ENCODE measurements around the gene DACH1. TPM values are rescaled to one million over a fixed set of nuclear protein-coding genes. Genes with fewer than 3 reads are reported as not detected.
A peak's percentile ranks its signal among the peaks of the same experiment; 100 is the strongest.
"Not testable (repeated sequence)": the region's sequence is repeated elsewhere in the genome, so short reads cannot be mapped to it uniquely, and the experiment has no call there.

DACH1 gene
- total RNA-seq, 1 donor from 2014 or later = 2.9 TPM

DNA sequence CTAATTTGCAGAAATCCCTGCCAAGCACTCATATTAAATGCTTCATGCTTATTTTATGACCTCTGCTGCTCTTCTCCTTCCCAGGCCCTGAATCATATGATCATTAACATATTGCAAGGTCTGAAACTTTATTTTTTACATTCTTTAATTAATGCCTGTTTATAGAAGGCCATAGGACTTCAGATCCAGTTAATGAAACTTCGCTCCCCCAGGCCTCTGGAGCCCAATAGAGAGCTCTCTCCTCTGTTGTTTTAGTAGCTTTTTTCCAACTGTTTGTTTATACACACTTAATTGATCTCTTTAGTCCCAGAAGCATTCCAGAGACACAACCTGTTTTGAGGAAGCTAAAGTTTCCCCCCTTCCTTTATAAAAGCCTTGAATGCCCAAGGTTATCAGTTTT is 68.3 kb downstream of the DACH1 start:
- intact Hi-C loops (cut with DNase I) = no loop called here
- ATAC-seq (ENCODE audit: poor library complexity) = no peak
- no peak for DNase-seq

GRCh38 chr13:71797517-71797916 is 69.5 kb downstream of the DACH1 start:
- intact Hi-C loops (cut with DNase I) = no loop called here
- DNase-seq (no peak), ATAC-seq (ENCODE audit: poor library complexity) (no peak)

DNA sequence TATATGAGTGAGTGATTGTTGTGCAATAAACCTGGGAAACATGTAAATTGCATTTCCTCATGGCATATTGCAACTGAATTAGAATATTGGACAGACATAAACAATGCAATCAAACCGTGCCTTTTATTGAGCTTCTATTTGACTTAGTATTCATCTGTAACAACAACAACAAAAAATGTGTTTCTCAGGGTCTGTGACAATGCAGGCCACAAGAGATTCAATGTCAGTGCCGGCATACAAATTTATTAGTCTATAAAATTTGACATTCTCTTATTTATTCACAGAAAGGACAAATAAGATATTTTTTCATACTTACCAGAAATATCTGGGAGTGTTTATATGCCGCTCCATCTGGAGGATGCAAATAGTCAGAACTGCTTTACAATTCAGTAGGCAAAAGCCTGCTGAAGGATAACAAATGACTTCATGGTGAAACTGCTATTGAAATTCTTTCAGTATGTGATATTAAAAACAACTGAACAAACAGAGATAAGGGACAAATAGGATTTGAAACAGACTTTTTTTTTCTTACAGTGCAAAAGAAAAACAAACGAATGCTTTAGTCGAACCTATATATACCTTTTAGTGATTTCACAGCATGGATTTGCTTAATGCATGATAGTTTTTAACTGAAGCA is 77.2 kb downstream of the DACH1 start:
- no peak for DNase-seq
- no peak for ATAC-seq (ENCODE audit: poor library complexity)
- intact Hi-C loops (cut with DNase I) = no loop called here

DNA sequence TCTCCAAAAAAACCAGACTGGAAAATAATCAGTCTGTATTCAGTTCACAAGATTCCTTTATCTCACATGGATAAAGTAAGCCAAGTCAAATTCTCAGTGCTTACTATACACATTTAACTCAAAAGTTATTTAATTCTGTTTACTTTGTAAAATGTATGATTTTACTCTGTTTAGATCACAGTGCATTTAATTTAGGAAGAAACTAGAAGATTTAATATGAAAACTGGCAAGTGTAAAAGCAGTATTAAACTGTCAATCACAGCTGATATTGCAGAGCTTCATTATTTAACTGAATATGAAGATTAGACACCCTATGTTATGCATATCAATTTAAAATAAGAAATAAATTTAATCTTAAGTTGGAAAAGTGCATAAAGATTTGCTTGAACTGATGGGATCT is 78.0 kb downstream of the DACH1 start:
- ATAC-seq (ENCODE audit: poor library complexity) = no peak
- intact Hi-C loops (cut with DNase I) = no loop called here
- no peak for DNase-seq

DNA sequence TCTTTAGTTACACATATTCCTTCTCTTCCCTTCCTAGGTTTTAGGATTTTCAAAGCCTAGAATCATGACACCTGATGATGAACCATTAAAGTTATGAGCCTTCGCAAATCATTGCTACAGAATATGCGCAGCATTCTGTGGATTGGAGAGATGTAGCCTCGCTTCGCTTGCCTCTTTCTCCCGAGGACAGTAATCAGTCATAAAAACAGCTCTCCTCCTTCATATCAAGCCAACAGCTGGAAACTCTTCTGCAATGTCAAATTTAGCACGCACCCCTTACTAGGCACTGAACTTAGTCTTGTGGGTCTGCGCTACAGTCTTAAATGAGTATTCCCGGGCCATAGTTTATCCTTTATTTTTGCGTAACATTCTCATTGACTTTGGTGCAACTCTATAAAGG is 79.6 kb downstream of the DACH1 start:
- intact Hi-C loops (cut with DNase I) = no loop called here
- no peak for DNase-seq
- ATAC-seq (ENCODE audit: poor library complexity) = peak; percentile 25

- DNase-seq = no peak
- intact Hi-C loops (cut with DNase I) = no loop called here
- no peak for ATAC-seq (ENCODE audit: poor library complexity)
Measured at GRCh38 chr13:71786875-71787274, 80.1 kb downstream of the DACH1 start.

- no peak for DNase-seq
- ATAC-seq (ENCODE audit: poor library complexity) = no peak
- intact Hi-C loops (cut with DNase I) = no loop called here
Measured at GRCh38 chr13:71785361-71785760, 81.6 kb downstream of the DACH1 start.

- intact Hi-C loops (cut with DNase I) = no loop called here
- ATAC-seq (ENCODE audit: poor library complexity) (no peak), DNase-seq (no peak)
Measured at GRCh38 chr13:71780546-71780945, 86.5 kb downstream of the DACH1 start.

DNA sequence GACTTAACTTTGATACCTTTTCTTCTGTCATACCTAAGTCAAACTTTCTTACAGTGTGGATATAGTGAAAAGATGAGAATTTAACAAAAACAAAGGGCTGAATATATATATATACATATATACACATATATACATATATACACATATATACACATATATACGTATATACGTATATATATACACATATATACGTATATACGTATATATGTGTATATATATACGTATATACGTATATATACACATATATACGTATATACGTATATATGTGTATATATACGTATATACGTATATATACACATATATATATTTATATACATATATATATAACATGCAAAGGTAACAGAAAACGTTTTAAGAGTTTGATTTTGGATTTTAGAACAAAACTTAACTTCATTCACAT is 88.0 kb downstream of the DACH1 start:
- intact Hi-C loops (cut with DNase I) = not testable (repeated sequence)

DNA sequence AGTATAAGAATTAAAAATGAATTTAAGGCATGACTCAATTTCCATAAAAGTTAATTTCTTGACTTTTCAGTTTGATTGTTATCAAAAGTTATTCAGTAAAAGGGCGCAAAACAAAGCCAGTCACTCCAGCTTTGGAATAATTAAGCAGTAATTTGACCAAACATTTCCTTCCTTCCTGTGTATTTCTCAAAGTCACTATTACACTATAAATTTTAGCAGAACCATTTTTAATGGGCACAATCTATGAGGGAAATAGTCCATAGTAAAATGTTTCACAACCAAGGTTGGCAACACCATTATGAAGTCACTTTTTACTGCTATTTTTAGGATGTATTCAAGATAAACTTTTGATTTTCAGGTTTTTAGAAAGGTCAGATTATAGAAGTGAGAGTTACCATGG is 91.0 kb downstream of the DACH1 start:
- intact Hi-C loops (cut with DNase I) = no loop called here
- DNase-seq = no peak
- no peak for ATAC-seq (ENCODE audit: poor library complexity)

More for the DNA sequence above, 88.0 kb downstream of the DACH1 start:
- not testable (repeated sequence) for ATAC-seq (ENCODE audit: poor library complexity); DNase-seq

- intact Hi-C loops (cut with DNase I) = no loop called here
- no peak for DNase-seq
- ATAC-seq (ENCODE audit: poor library complexity) = no peak
Measured at GRCh38 chr13:71774863-71775262, 92.1 kb downstream of the DACH1 start.

GRCh38 chr13:71773531-71773930 is 93.5 kb downstream of the DACH1 start:
- intact Hi-C loops (cut with DNase I) = no loop called here

GRCh38 chr13:71772361-71772760 is 94.6 kb downstream of the DACH1 start:
- no peak for DNase-seq
- no peak for ATAC-seq (ENCODE audit: poor library complexity)
- intact Hi-C loops (cut with DNase I) = no loop called here

More at GRCh38 chr13:71773531-71773930, 93.5 kb downstream of the DACH1 start:
- DNase-seq = no peak
- no peak for ATAC-seq (ENCODE audit: poor library complexity)

DNA sequence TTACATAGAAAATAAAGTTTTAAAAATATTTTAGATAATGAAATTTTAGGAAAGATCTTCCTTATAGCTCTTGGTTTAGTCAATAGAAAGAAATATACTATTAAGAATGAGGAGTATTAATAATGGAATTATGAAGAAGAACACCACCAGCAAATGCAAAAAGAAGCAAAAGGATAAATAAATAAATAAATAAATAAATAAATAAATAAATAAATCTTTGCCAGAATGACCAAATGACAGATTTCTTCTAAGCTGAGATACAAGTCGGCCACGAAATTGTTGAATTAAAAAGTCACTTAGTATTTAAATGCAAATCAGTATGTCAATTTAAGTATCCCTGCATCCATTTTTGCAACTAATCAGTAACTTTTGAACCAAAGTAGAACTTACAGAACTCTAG is 95.9 kb downstream of the DACH1 start:
- ATAC-seq (ENCODE audit: poor library complexity) (no peak), DNase-seq (no peak)
- intact Hi-C loops (cut with DNase I) = no loop called here

DNA sequence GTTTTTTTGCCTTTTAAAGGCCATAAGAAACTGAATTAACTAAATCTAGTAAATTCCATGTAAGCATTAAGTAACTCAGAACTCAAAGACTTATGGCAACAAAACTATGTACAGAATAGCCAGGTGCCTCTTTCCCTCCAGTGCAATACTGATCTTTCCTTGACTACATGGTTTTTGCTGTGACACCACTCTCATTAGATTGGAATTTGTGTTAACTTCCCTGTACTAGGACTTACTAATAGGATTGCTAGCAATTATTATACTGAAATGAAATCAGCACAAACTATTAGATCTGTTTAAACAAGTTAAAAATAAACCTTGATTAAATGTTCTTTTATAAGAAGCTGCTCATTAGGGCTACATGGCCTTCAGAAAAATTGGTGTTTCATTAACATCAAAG is 96.3 kb downstream of the DACH1 start:
- DNase-seq = no peak
- intact Hi-C loops (cut with DNase I) = no loop called here
- ATAC-seq (ENCODE audit: poor library complexity) = no peak

GRCh38 chr13:71768881-71769280 is 98.1 kb downstream of the DACH1 start:
- DNase-seq = no peak
- ATAC-seq (ENCODE audit: poor library complexity) = no peak
- intact Hi-C loops (cut with DNase I) = no loop called here

DNA sequence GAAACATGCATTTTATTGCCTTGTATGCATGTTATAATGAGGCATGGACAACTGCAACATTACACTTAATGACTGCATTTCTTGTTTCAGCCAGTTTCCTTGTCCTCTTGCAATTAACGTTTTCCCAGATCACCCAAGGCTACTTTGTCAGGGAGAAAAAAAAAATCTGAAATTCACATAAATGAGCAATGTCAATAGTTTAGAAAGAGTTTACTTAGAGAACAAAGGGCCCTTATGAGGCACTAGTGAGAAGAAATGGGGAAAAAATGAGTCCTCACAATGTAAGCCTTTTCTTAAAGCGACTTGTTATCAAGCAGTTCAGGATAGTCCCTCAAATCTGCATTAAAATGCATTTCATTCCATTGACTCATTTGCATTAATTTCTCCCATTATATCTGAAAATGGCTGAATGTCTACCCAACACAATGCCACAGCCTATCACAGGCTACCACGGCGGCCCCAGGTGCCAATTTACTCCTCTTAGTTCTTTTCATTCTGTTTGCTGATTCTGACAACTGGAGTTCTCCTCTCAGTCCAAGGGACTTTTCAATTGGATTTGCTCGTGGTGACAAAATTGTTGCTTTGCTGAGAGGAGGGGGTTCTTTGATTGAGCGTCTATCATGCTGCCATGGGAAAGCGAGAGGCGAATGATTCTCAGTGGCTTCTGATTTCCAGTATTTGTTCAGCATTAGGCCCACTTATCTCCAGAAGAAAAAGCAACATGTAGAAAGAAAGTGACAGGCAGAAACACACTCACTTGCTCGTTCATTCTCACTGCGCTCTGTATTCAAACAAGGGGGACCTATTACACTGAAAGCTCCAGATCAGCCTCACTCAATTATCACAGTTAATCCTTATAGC is 107.1 kb downstream of the DACH1 start:
- ATAC-seq (ENCODE audit: poor library complexity) (no peak), DNase-seq (no peak)
- intact Hi-C loops (cut with DNase I) = no loop called here

DNA sequence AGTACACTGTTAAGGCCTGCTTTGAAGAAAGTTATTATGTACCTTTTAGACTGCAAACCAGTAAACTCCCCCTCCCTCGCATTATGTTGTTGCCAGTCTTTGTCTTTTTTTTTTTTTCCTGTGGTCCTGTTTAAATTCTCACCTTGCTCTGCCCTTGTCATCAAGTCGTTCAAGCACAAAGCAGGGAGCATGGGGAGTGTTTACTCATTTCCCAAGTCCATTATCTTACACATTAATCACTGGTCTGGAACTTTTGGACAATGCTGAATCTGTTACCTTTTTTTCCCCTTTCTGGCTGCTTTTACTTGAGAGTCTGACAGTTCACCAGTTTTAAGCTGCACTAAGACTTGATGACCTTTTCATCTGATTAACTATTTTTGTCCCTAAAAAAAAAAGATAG is 108.2 kb downstream of the DACH1 start:
- intact Hi-C loops (cut with DNase I) = no loop called here
- ATAC-seq (ENCODE audit: poor library complexity) = no peak
- no peak for DNase-seq

GRCh38 chr13:71754407-71754974 is 112.5 kb downstream of the DACH1 start:
- intact Hi-C loops (cut with DNase I) = no loop called here
- DNase-seq = no peak
- peak; percentile 90 for ATAC-seq (ENCODE audit: poor library complexity)
